Ovary (tissue), 3 donors: Measurements from ENCODE around the gene PRR29.

Source experiments
- EP300 ChIP-seq: sonication (generic); formaldehyde crosslinking; IDR thresholded peaks from one replicate; pipeline ENCODE4 v1.6.1; 2017; ENCODE audit warnings: antibody characterized with exemption
- TF ChIP-seq, protein P1 (sequence below), 3 donors: fragments of 450-650 bp in 2 of 3; fragments of 200-600 bp in 1 of 3; IDR thresholded peaks; one replicate each; pipeline versions ENCODE4 v1.5.1 to v1.8.0; 2016 to 2022; ENCODE audit warnings: antibody characterized with exemption in 3 of 3, mild to moderate bottlenecking in 1 of 3
- donor health status: DM: no; HTN: no; CAD: no.

DNA sequence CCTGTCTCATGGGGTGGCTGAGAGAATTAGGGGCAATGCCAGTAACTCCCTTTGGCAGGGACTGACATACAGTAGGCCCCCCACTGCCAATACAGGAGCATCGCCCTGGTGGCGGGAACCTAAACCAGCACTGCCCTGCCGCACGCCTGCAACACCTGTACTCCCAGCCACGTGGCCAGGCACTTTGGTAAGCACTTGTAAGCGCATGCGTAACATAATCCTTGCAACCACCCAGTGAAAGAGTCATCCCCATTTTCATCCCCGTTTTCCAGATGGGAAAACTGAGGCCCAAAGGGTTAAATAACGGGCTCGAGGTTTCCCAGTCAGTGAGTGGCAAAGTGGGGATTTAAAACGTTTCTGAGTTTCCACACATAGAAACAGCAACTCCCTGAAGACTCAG lies 42.9 kb upstream of the PRR29 start:
- TF ChIP-seq, protein P1, sequence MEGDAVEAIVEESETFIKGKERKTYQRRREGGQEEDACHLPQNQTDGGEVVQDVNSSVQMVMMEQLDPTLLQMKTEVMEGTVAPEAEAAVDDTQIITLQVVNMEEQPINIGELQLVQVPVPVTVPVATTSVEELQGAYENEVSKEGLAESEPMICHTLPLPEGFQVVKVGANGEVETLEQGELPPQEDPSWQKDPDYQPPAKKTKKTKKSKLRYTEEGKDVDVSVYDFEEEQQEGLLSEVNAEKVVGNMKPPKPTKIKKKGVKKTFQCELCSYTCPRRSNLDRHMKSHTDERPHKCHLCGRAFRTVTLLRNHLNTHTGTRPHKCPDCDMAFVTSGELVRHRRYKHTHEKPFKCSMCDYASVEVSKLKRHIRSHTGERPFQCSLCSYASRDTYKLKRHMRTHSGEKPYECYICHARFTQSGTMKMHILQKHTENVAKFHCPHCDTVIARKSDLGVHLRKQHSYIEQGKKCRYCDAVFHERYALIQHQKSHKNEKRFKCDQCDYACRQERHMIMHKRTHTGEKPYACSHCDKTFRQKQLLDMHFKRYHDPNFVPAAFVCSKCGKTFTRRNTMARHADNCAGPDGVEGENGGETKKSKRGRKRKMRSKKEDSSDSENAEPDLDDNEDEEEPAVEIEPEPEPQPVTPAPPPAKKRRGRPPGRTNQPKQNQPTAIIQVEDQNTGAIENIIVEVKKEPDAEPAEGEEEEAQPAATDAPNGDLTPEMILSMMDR (IDR thresholded peaks at IDR 0.05) = no peak
- TF ChIP-seq EP300 = no peak
